ENCODE results near the gene CCDC39.

GRCh38 chr3:180624714-180625113, 54.6 kb downstream of the CCDC39 start:
- TF ChIP-seq POLR2A (IDR thresholded peaks at IDR 0.05) (no peak), CTCF (IDR thresholded peaks at IDR 0.05) (no peak)

Data from adrenal gland (tissue), 5 donors.